Endothelial cell of umbilical vein (primary cell): Measurements from ENCODE around the gene GMPPB.

Experiments
- CTCF ChIP-seq, 2 donors: IDR thresholded peaks; 1 replicate in 1 of 2; 2 replicates in 1 of 2; pipeline ENCODE4 v1.5.1; 2011; ENCODE audit warnings: low read length in 2 of 2, mild to moderate bottlenecking in 2 of 2, moderate library complexity in 2 of 2, control low read depth in 1 of 2, inconsistent platforms in 1 of 2, low read depth in 1 of 2; ENCODE audit not compliant: insufficient read depth in 1 of 2; ENCODE audit errors: extremely low read depth in 1 of 2
- EZH2 ChIP-seq: IDR thresholded peaks from 2 replicates; pipeline ENCODE4 v1.6.1; 2012; ENCODE audit warnings: borderline replicate concordance, low read depth, mild to moderate bottlenecking, moderate library complexity, low read length, inconsistent platforms; ENCODE audit not compliant: severe bottlenecking
- FOS ChIP-seq: IDR thresholded peaks from 2 replicates; pipeline ENCODE4 v1.6.1; 2011; ENCODE audit warnings: mild to moderate bottlenecking, low read length, moderate library complexity, borderline replicate concordance; ENCODE audit not compliant: insufficient read depth
- GATA2 ChIP-seq: IDR thresholded peaks from 2 replicates; pipeline ENCODE4 v1.7.0; 2011; ENCODE audit warnings: low read depth, mild to moderate bottlenecking, moderate library complexity, mixed read lengths, low read length; ENCODE audit not compliant: insufficient read length, insufficient read depth
- JUN ChIP-seq: IDR thresholded peaks from 2 replicates; pipeline ENCODE4 v1.6.1; 2011; ENCODE audit warnings: borderline replicate concordance, low read depth; ENCODE audit not compliant: insufficient read length, insufficient read depth
- MAX ChIP-seq: IDR thresholded peaks from 2 replicates; pipeline ENCODE4 v1.6.1; 2011; ENCODE audit not compliant: insufficient read depth, insufficient read length
- POLR2A ChIP-seq: IDR thresholded peaks from 2 replicates; pipeline ENCODE4 v1.6.1; 2012; ENCODE audit warnings: low read depth, mild to moderate bottlenecking, control low read depth, low read length
- POLR2AphosphoS5 ChIP-seq: IDR thresholded peaks from 2 replicates; pipeline ENCODE4 v1.6.1; 2012; ENCODE audit warnings: low read depth, mild to moderate bottlenecking, control low read depth, low read length, moderate library complexity; ENCODE audit not compliant: insufficient read depth

- TF ChIP-seq EZH2 (no peak), CTCF (IDR thresholded peaks at IDR 0.05; ENCODE audit: extremely low read depth in 1 of 2, insufficient read depth in 1 of 2, low read depth in 1 of 2, low read length in 2 of 2) (no peak), POLR2AphosphoS5 (no peak), JUN (no peak), POLR2A (no peak), FOS (no peak), MAX (no peak), GATA2 (no peak)
These were observed 24.3 kb downstream of the GMPPB start for GRCh38 chr3:49699281-49699979.
